H1 (cell line): ENCODE data around the gene XIRP1. TPM values are rescaled to one million over a fixed set of nuclear protein-coding genes. Genes with fewer than 3 reads are reported as not detected.

Source experiments
- CTCF ChIA-PET: fragments of 300-600 bp; sonication (Branson Sonifier 250); formaldehyde crosslinking; loops from one replicate; lab custom pipeline; 2021; ENCODE audit not compliant: partially characterized antibody; lab: Charles Lee
- POLR2A ChIA-PET: fragments of 300-600 bp; sonication (Branson Sonifier 250); formaldehyde crosslinking; loops from one replicate; lab custom pipeline; 2021; ENCODE audit warnings: inconsistent platforms; ENCODE audit not compliant: partially characterized antibody; lab: Charles Lee
- DNase-seq, 2 experiments: peaks; one replicate each; pipeline versions ENCODE4 v3.0.0 to v3.0.0-alpha.2; 2010 to 2022; ENCODE audit warnings: low spot score in 2 of 2, low read depth in 1 of 2, mixed read lengths in 1 of 2
- FAIRE-seq: peaks from 2 replicates; lab custom pipeline; 2011; peaks lifted over from hg19 to GRCh38; lab: Jason Lieb, UNC
- H2AFZ ChIP-seq: 2 replicates; pipeline ENCODE4 v1.8.1; 2012; ENCODE audit warnings: low read length, inconsistent platforms
- H2AK5ac ChIP-seq: 2 replicates; pipeline ENCODE4 v1.6.1; 2013; ENCODE audit warnings: low read depth, low read length
- H2BK120ac ChIP-seq: replicated peaks from 2 replicates; pipeline ENCODE3; 2013; ENCODE audit warnings: low read depth, low read length, inconsistent platforms
- H2BK12ac ChIP-seq: 2 replicates; pipeline ENCODE4 v1.6.1; 2013; ENCODE audit warnings: low read depth, low read length
- H2BK15ac ChIP-seq: 2 replicates; pipeline ENCODE4 v1.6.1; 2013; ENCODE audit warnings: low read length
- H2BK20ac ChIP-seq: 2 replicates; pipeline ENCODE4 v1.6.1; 2013; ENCODE audit warnings: low read length
- H2BK5ac ChIP-seq: 2 replicates; pipeline ENCODE4 v1.6.1; 2013; ENCODE audit warnings: low read depth, low read length
- H3K14ac ChIP-seq: 2 replicates; pipeline ENCODE4 v1.6.1; 2013; ENCODE audit warnings: inconsistent platforms; ENCODE audit not compliant: insufficient read length
- H3K18ac ChIP-seq: 2 replicates; pipeline ENCODE4 v1.6.1; 2013; ENCODE audit warnings: low read length; ENCODE audit errors: extremely low read depth
- H3K23ac ChIP-seq: 2 replicates; pipeline ENCODE4 v1.6.1; 2013; ENCODE audit warnings: inconsistent platforms; ENCODE audit not compliant: insufficient read length
- H3K23me2 ChIP-seq: 2 replicates; pipeline ENCODE4 v1.6.1; 2013; ENCODE audit warnings: low read depth, low read length
- H3K27ac ChIP-seq: 2 replicates; pipeline ENCODE4 v1.6.1; 2011; ENCODE audit warnings: low read depth, low read length, inconsistent platforms
- H3K27me3 ChIP-seq, 4 experiments: replicated peaks in 1 of 4; 1 replicate in 1 of 4; 2 replicates in 3 of 4; pipeline versions ENCODE4 v1.6.1 to v1.8.1; 2011 to 2013; ENCODE audit warnings: low read length in 3 of 4, mild to moderate bottlenecking in 3 of 4, inconsistent platforms in 2 of 4, mixed read lengths in 2 of 4, moderate library complexity in 1 of 4; ENCODE audit not compliant: control insufficient read depth in 3 of 4, insufficient read depth in 3 of 4; ENCODE audit errors: extremely low read depth in 1 of 4
- H3K36me3 ChIP-seq, 4 experiments: 2 replicates each; pipeline versions ENCODE4 v1.6.1 to v1.8.1; 2011 to 2013; ENCODE audit warnings: mild to moderate bottlenecking in 4 of 4, low read length in 3 of 4, moderate library complexity in 2 of 4, control low read depth in 1 of 4, inconsistent platforms in 1 of 4; ENCODE audit not compliant: insufficient read depth in 4 of 4, control insufficient read depth in 2 of 4
- H3K4ac ChIP-seq: replicated peaks from 2 replicates; pipeline ENCODE3; 2013; ENCODE audit warnings: low read length, low read depth, mixed read lengths, inconsistent platforms; ENCODE audit not compliant: insufficient read length
- H3K4me1 ChIP-seq, 4 experiments: replicated peaks in 1 of 4; 1 replicate in 1 of 4; 2 replicates in 3 of 4; pipeline versions ENCODE4 v1.6.1 to v1.8.1; 2011 to 2013; ENCODE audit warnings: low read length in 3 of 4, inconsistent platforms in 2 of 4, mixed read lengths in 1 of 4; ENCODE audit not compliant: insufficient read depth in 4 of 4, control insufficient read depth in 3 of 4
- H3K4me2 ChIP-seq, 2 experiments: 2 replicates each; pipeline versions ENCODE4 v1.6.1 to v1.8.1; 2011 to 2013; ENCODE audit warnings: low read depth in 2 of 2, low read length in 2 of 2, control low read depth in 1 of 2, inconsistent platforms in 1 of 2, mild to moderate bottlenecking in 1 of 2; ENCODE audit not compliant: insufficient read depth in 1 of 2
- H3K4me3 ChIP-seq, 4 experiments: fragments of 200-600, 300-600 bp in 1 of 4; sonication (generic), shearing (Covaris generic), sonication (Bioruptor Twin) in 1 of 4; 2 replicates each; pipeline versions ENCODE4 v1.5.1 to v1.8.1; 2011 to 2016; ENCODE audit warnings: low read length in 4 of 4, low read depth in 3 of 4, control low read depth in 2 of 4, inconsistent platforms in 2 of 4, mild to moderate bottlenecking in 2 of 4, mixed read lengths in 1 of 4, moderate library complexity in 1 of 4; ENCODE audit not compliant: insufficient read depth in 2 of 4; ENCODE audit errors: extremely low read depth in 1 of 4
- H3K56ac ChIP-seq: replicated peaks from 2 replicates; pipeline ENCODE3; 2013; ENCODE audit warnings: low read depth, mild to moderate bottlenecking, mixed read lengths, low read length, inconsistent platforms; ENCODE audit not compliant: insufficient read length
- H3K79me1 ChIP-seq: 2 replicates; pipeline ENCODE4 v1.6.1; 2013; ENCODE audit warnings: low read depth, low read length, control low read depth
- H3K79me2 ChIP-seq, 2 experiments: 2 replicates each; pipeline versions ENCODE4 v1.6.1 to v1.8.1; 2012 to 2013; ENCODE audit warnings: low read length in 2 of 2, mild to moderate bottlenecking in 2 of 2, inconsistent platforms in 1 of 2; ENCODE audit not compliant: insufficient read depth in 2 of 2, control insufficient read depth in 1 of 2
- H3K9ac ChIP-seq, 4 experiments: replicated peaks in 1 of 4; 1 replicate in 1 of 4; 2 replicates in 3 of 4; pipeline versions ENCODE4 v1.6.1 to v1.8.1; 2011 to 2013; ENCODE audit warnings: low read depth in 3 of 4, low read length in 3 of 4, control low read depth in 2 of 4, mild to moderate bottlenecking in 2 of 4, moderate library complexity in 2 of 4, inconsistent platforms in 1 of 4; ENCODE audit errors: extremely low read depth in 1 of 4
- H3K9me3 ChIP-seq, 2 experiments: 2 replicates each; pipeline versions ENCODE4 v1.6.1 to v1.8.1; 2012 to 2013; ENCODE audit warnings: mild to moderate bottlenecking in 2 of 2, moderate library complexity in 2 of 2, control low read depth in 1 of 2, inconsistent platforms in 1 of 2, low read depth in 1 of 2, low read length in 1 of 2, mixed read lengths in 1 of 2; ENCODE audit not compliant: insufficient read depth in 2 of 2
- H4K20me1 ChIP-seq, 2 experiments: replicated peaks in 1 of 2; 2 replicates each; pipeline versions ENCODE3 to v1.8.1; 2011 to 2013; ENCODE audit warnings: inconsistent platforms in 2 of 2, low read length in 2 of 2, mild to moderate bottlenecking in 1 of 2; ENCODE audit not compliant: insufficient read depth in 2 of 2, control insufficient read depth in 1 of 2
- H4K5ac ChIP-seq: 2 replicates; pipeline ENCODE4 v1.6.1; 2013; ENCODE audit warnings: low read length, low read depth, mixed read lengths, inconsistent platforms; ENCODE audit not compliant: insufficient read length
- H4K8ac ChIP-seq: 2 replicates; pipeline ENCODE4 v1.8.0; 2013; ENCODE audit warnings: mild to moderate bottlenecking, moderate library complexity, low read length, inconsistent platforms; ENCODE audit not compliant: insufficient read depth; ENCODE audit errors: extremely low read depth
- H4K91ac ChIP-seq: replicated peaks from 2 replicates; pipeline ENCODE3; 2013; ENCODE audit warnings: low read length, mixed read lengths, inconsistent platforms; ENCODE audit not compliant: insufficient read length
- EP300 ChIP-seq, 2 experiments: IDR thresholded peaks; 1 replicate in 1 of 2; 2 replicates in 1 of 2; pipeline ENCODE4 v1.6.1; 2011 to 2012; ENCODE audit warnings: low read depth in 2 of 2, low read length in 2 of 2, mild to moderate bottlenecking in 2 of 2, borderline replicate concordance in 1 of 2, inconsistent platforms in 1 of 2, moderate library complexity in 1 of 2
- GABPA ChIP-seq: IDR thresholded peaks from 2 replicates; pipeline ENCODE4 v1.6.1; 2011; ENCODE audit warnings: mild to moderate bottlenecking, low read length, moderate library complexity, borderline replicate concordance; ENCODE audit not compliant: insufficient read depth
- HDAC6 ChIP-seq: IDR thresholded peaks from one replicate; pipeline ENCODE4 v1.7.1; 2012; ENCODE audit warnings: low read depth, mild to moderate bottlenecking, inconsistent platforms, low read length, moderate library complexity
- KDM1A ChIP-seq: fragments of 200-600, 300-600 bp; sonication (generic); IDR thresholded peaks from 2 replicates; pipeline ENCODE4 v1.7.1; 2016; ENCODE audit warnings: mild to moderate bottlenecking, low read length, borderline replicate concordance
- KDM4A ChIP-seq: IDR thresholded peaks from one replicate; pipeline ENCODE4 v1.7.1; 2012; ENCODE audit warnings: low read depth, mild to moderate bottlenecking, moderate library complexity, low read length, inconsistent platforms; ENCODE audit not compliant: severe bottlenecking
- NRF1 ChIP-seq: IDR thresholded peaks from 2 replicates; pipeline ENCODE4 v1.6.1; 2011; ENCODE audit warnings: mild to moderate bottlenecking, low read depth, low read length, improper control_type of control experiment
- POLR2AphosphoS5 ChIP-seq: IDR thresholded peaks from 2 replicates; pipeline ENCODE4 v1.6.1; 2011; ENCODE audit warnings: low read depth, low read length
- POU5F1 ChIP-seq: IDR thresholded peaks from 2 replicates; pipeline ENCODE4 v1.6.1; 2011; ENCODE audit warnings: low read depth, mild to moderate bottlenecking, low read length, moderate library complexity
- SP2 ChIP-seq: IDR thresholded peaks from 2 replicates; pipeline ENCODE4 v1.6.1; 2012; ENCODE audit warnings: mild to moderate bottlenecking, low read length, inconsistent platforms
- TAF1 ChIP-seq: IDR thresholded peaks from 2 replicates; pipeline ENCODE4 v1.6.1; 2011; ENCODE audit warnings: mild to moderate bottlenecking, low read depth, low read length
- whole genome bisulfite sequencing, 2 experiments: shearing (Covaris generic) in 1 of 2; methylation state at CpG; one replicate each; pipeline versions ENCODE4 v1.1.6 to v1.1.7; 2013 to 2015; ENCODE audit warnings: low lambda C conversion rate in 2 of 2, mixed read lengths in 2 of 2, inconsistent platforms in 1 of 2, low coverage in 1 of 2, missing lambda C conversion rate in 1 of 2; ENCODE audit not compliant: insufficient replicate concordance in 2 of 2, insufficient coverage in 1 of 2, insufficient read length in 1 of 2; ENCODE audit errors: extremely low coverage in 1 of 2, missing lambda C conversion rate in 1 of 2; 5-methylcytosine and 5-hydroxymethylcytosine counted together
- polyA plus RNA-seq, 7 experiments: library from polyadenylated mRNA; depleted of rRNA in 3 of 7; stranded (reverse) in 5 of 7; unstranded in 2 of 7; fragments of >200 nt in 5 of 7; fragments of 200-250 nt in 2 of 7; gene quantifications; 1 replicate in 5 of 7; 2 replicates in 1 of 7; 4 replicates in 1 of 7; pipeline versions ENCODE4 v1.2.1 to v1.2.3, GENCODE V29; 2011 to 2013; ENCODE audit warnings: missing spikeins in 2 of 7, mixed read lengths in 2 of 7
- total RNA-seq: library from RNA; stranded (reverse); fragmentation: NEBNext Ultra II Directional; extraction: Animal tissue kit (Norgen Biotek cat#: 25700); gene quantifications from 2 replicates; pipeline ENCODE4 v1.2.1, GENCODE V29; 2021
- TF ChIP-seq, protein P1 (sequence below): IDR thresholded peaks from 2 replicates; pipeline ENCODE4 v1.6.1; 2011; ENCODE audit warnings: low read length, improper control_type of control experiment

The XIRP1 gene
- total and polyA plus RNA-seq, 2 of the 8 experiments (the other 6 are each of a cell fraction or from before 2014, with no cell fraction given), result not detected

DNA sequence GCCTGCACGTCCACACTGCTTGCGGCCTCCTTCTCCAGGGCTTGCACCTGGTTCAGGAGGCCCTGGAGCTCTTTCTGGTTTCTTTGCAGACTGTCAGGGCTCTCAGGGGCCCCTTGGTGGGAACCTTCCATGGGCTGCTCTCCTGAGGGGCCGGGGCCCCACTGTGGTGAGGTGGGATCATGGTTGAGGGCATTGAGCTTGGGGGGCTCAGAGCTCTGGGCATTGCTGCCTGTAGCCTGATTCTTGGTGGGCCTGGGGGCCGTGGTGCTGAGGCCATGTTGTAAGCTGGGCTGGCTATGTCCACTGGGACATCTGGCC lies 7.5 kb downstream of the XIRP1 start:
- no peak overlapping the region for H3K4me2 ChIP-seq
- H2BK5ac ChIP-seq, result no peak overlapping the region
- no peak overlapping the region for H3K56ac ChIP-seq
- H4K8ac ChIP-seq, result no peak overlapping the region
- H3K4me3 ChIP-seq, result no peak overlapping the region
- H3K79me1 ChIP-seq, result no peaks in the 10 kb centered on the region
- H4K20me1 ChIP-seq, result no peaks in the 10 kb centered on the region
- H3K27me3 ChIP-seq, result peaks cover 0 to 3% (median under 1%) of the 10 kb centered on the region in 4 experiments; a peak in 5 of 7 replicates
- H4K91ac ChIP-seq, result no peak overlapping the region
- TF ChIP-seq KDM4A, result no peak
- TF ChIP-seq POLR2AphosphoS5, result no peak
- TF ChIP-seq SP2, result no peak
- TF ChIP-seq, protein P1, sequence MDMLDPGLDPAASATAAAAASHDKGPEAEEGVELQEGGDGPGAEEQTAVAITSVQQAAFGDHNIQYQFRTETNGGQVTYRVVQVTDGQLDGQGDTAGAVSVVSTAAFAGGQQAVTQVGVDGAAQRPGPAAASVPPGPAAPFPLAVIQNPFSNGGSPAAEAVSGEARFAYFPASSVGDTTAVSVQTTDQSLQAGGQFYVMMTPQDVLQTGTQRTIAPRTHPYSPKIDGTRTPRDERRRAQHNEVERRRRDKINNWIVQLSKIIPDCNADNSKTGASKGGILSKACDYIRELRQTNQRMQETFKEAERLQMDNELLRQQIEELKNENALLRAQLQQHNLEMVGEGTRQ, result no peak
- TF ChIP-seq POU5F1, result no peak
- TF ChIP-seq EP300 (IDR thresholded peaks at IDR 0.05; ENCODE audit: borderline replicate concordance in 1 of 2, low read depth in 2 of 2, low read length in 2 of 2), result no peak
- TF ChIP-seq TAF1, result no peak
- TF ChIP-seq HDAC6, result no peak
- TF ChIP-seq KDM1A, result no peak
- TF ChIP-seq GABPA, result no peak
- no peak for TF ChIP-seq NRF1
- FAIRE-seq (no peak), DNase-seq (no peak)
- WGBS, 2 experiments, result 91% methylated on average over 4 of the region's 4 CpGs; no CpG with 5 or more reads in 1 of the 2 experiments
- no peak overlapping the region for H3K23ac ChIP-seq
- no peaks in the 10 kb centered on the region for H3K79me2 ChIP-seq
- H2AFZ ChIP-seq, result no peak overlapping the region
- H4K5ac ChIP-seq, result no peak overlapping the region
- CTCF ChIA-PET, result interaction anchor here (0.8 to 18.0 kb wide), 7 partner anchors 11 to 193 kb away, joined by 3 to 767 read pairs (median 19); partner anchors contain the start of genes CX3CR1, GORASP1 and TTC21A
- H3K18ac ChIP-seq, result no peak overlapping the region
- H3K14ac ChIP-seq, result no peak overlapping the region
- no peak overlapping the region for H2BK12ac ChIP-seq
- no peak overlapping the region for H3K9ac ChIP-seq
- no peak overlapping the region for H2BK20ac ChIP-seq
- no peaks in the 10 kb centered on the region for H3K36me3 ChIP-seq
- no peak overlapping the region for H2BK120ac ChIP-seq
- H2BK15ac ChIP-seq, result no peak overlapping the region
- POLR2A ChIA-PET, result interaction anchor here (0.8 to 1.6 kb wide), 3 partner anchors 199 to 224 kb away, joined by 3 to 6 read pairs (median 3); partner anchors contain the start of gene RPSA
- peaks cover 2% of the 10 kb centered on the region; the same call in 1 of the 2 replicates for H3K23me2 ChIP-seq
- H3K4me1 ChIP-seq, result peaks cover 0 to 14% (median 7%) of the 10 kb centered on the region in 4 experiments; a peak in 6 of 7 replicates
- H3K9me3 ChIP-seq, result no peaks in the 10 kb centered on the region
- no peak overlapping the region for H3K27ac ChIP-seq
- H3K4ac ChIP-seq, result no peak overlapping the region
- H2AK5ac ChIP-seq, result no peak overlapping the region
